ENCODE measurements around the gene MS4A13. TPM values are rescaled to one million over a fixed set of nuclear protein-coding genes. Genes with fewer than 3 reads are reported as not detected.

The MS4A13 gene
- total RNA-seq, 1 experiment from 2014 or later, result not detected

DNA sequence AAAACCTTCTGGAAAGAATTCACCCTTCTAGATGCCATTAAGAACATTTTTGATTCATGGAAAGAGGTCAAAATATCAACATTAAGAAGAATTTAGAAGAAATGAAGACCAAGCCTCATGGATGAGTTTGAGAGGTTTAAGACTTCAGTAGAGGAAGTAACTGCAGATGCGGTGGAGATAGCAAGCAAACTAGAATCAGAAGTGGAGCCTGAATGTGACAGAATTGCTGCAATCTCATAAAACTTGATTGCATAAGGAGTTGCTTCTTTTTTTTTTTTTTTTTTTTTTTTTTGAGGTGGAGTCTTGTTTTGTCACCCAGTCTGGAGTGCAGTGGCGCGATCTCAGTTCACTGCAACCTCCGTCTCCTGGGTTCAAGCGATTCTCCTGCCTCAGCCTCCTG, 51.6 kb downstream of the MS4A13 start:
- no peak for DNase-seq (ENCODE audit: low read depth in 1 of 2, low spot score in 2 of 2)
- H3K27ac ChIP-seq, result no peak overlapping the region
- H3K27me3 ChIP-seq (replicated peaks), result no peaks in the 10 kb centered on the region

GRCh38 chr11:60570970-60571369, 55.8 kb downstream of the MS4A13 start:
- no peak overlapping the region for H3K4me3 ChIP-seq
- no peaks in the 10 kb centered on the region for H3K9me3 ChIP-seq (replicated peaks)
- H3K27me3 ChIP-seq (replicated peaks), result no peaks in the 10 kb centered on the region
- H3K36me3 ChIP-seq, result no peaks in the 10 kb centered on the region
- no peaks in the 10 kb centered on the region for H3K4me1 ChIP-seq (replicated peaks)
- no peak for DNase-seq (ENCODE audit: low read depth in 1 of 2, low spot score in 2 of 2)
- no peak overlapping the region for H3K27ac ChIP-seq

More for the DNA sequence above, 51.6 kb downstream of the MS4A13 start:
- Histone ChIP-seq H3K9me3 (replicated peaks) (no peaks in the 10 kb centered on the region), H3K4me1 (replicated peaks) (no peaks in the 10 kb centered on the region), H3K4me3 (no peak overlapping the region), H3K36me3 (no peaks in the 10 kb centered on the region)

DNA sequence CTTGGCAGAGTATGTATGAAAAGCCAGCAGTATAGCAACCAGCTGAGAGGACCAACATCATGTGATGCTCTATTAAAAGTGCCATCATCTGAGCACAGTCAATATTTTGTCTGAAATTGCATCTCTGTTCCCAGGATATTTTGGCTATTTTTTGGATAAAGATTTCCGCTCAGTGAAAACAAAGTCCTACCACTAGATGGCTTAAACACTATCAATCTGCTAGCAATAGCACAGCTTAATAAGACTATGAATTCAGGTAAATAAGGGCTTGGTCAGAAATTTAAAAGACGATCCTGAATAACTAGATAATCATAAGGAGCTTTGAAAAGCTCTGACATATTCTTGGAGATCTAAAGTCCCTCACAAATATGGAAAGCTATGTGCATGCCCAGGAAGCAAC, 74.4 kb downstream of the MS4A13 start:
- H3K27me3 ChIP-seq (replicated peaks), result no peaks in the 10 kb centered on the region
- H3K4me1 ChIP-seq (replicated peaks), result no peaks in the 10 kb centered on the region
- DNase-seq (ENCODE audit: low read depth in 1 of 2, low spot score in 2 of 2), result no peak
- H3K4me3 ChIP-seq, result no peak overlapping the region
- no peaks in the 10 kb centered on the region for H3K9me3 ChIP-seq (replicated peaks)
- no peaks in the 10 kb centered on the region for H3K36me3 ChIP-seq
- H3K27ac ChIP-seq, result no peak overlapping the region

Other genes with a start within 250 kb of the MS4A13 start
- gene MS4A4A, start 234.7 kb upstream of the MS4A13 start, total RNA-seq (2014; rRNA removed; shearing (Covaris generic)), result 0.18 TPM in 1 of 2 replicates, not detected in the other
- gene MS4A6E, start 188.1 kb upstream of the MS4A13 start, total RNA-seq (2014; rRNA removed; shearing (Covaris generic)), result not detected in 2 replicates
- gene MS4A7, start 136.9 kb upstream of the MS4A13 start, total RNA-seq (2014; rRNA removed; shearing (Covaris generic)), result not detected in 2 replicates
- gene MS4A14, start 118.9 kb upstream of the MS4A13 start, total RNA-seq (2014; rRNA removed; shearing (Covaris generic)), result not detected in 2 replicates
- not detected in 2 replicates for gene MS4A5, start 85.8 kb upstream of the MS4A13 start, total RNA-seq (2014; rRNA removed; shearing (Covaris generic))
- gene MS4A1, start 59.5 kb upstream of the MS4A13 start, total RNA-seq (2014; rRNA removed; shearing (Covaris generic)), result not detected in 2 replicates
- gene MS4A12, start 22.6 kb upstream of the MS4A13 start, total RNA-seq (2014; rRNA removed; shearing (Covaris generic)), result not detected in 2 replicates
- gene MS4A8, start 184.2 kb downstream of the MS4A13 start, total RNA-seq (2014; rRNA removed; shearing (Covaris generic)), result not detected in 2 replicates
- not detected in 2 replicates for gene MS4A18, start 209.3 kb downstream of the MS4A13 start, total RNA-seq (2014; rRNA removed; shearing (Covaris generic))
- not detected in 2 replicates for gene MS4A15, start 241.5 kb downstream of the MS4A13 start, total RNA-seq (2014; rRNA removed; shearing (Covaris generic))